CD4-positive, alpha-beta T cell (primary cell): ENCODE data around the gene CAPN7. TPM values are rescaled to one million over a fixed set of nuclear protein-coding genes. Genes with fewer than 3 reads are reported as not detected.

Source experiments
- ATAC-seq: fragments of 200-7000 bp; cut with Tn5 transposase; one replicate; pipeline ENCODE4 v1.10.0; 2022; ENCODE audit warnings: mild to moderate bottlenecking; ENCODE audit not compliant: poor library complexity
- CTCF ChIA-PET: fragments of 350-600 bp; sonication (Branson Sonifier 250); formaldehyde crosslinking; loops from one replicate; lab custom pipeline; 2021; ENCODE audit warnings: antibody characterized with exemption, inconsistent platforms; lab: Charles Lee
- POLR2A ChIA-PET: fragments of 350-600 bp; sonication (Branson Sonifier 250); formaldehyde crosslinking; loops from one replicate; lab custom pipeline; 2021; ENCODE audit warnings: antibody characterized with exemption, inconsistent platforms; lab: Charles Lee
- DNase-seq, 14 experiments: peaks; one replicate each; pipeline ENCODE4 v3.0.0-alpha.2; 2013 to 2020; ENCODE audit warnings: mixed read lengths in 2 of 14
- H3K27ac ChIP-seq, 2 donors: one replicate each; pipeline versions ENCODE4 v1.5.1 to v1.7.0; 2013; ENCODE audit warnings: low read length in 2 of 2, low read depth in 1 of 2, mild to moderate bottlenecking in 1 of 2
- H3K27me3 ChIP-seq, 2 experiments: 1 replicate in 1 of 2; 2 replicates in 1 of 2; pipeline versions ENCODE4 v1.6.1 to v1.7.0; 2013; ENCODE audit warnings: low read length in 2 of 2, control low read depth in 1 of 2, mild to moderate bottlenecking in 1 of 2, moderate library complexity in 1 of 2; ENCODE audit not compliant: insufficient read depth in 2 of 2, control insufficient read depth in 1 of 2
- H3K36me3 ChIP-seq: one replicate; pipeline ENCODE4 v1.6.1; 2013; ENCODE audit warnings: low read length, control low read depth; ENCODE audit not compliant: insufficient read depth
- H3K4me1 ChIP-seq: one replicate; pipeline ENCODE4 v1.6.1; 2013; ENCODE audit warnings: low read length, control low read depth; ENCODE audit not compliant: insufficient read depth
- H3K4me3 ChIP-seq: one replicate; pipeline ENCODE4 v1.5.1; 2013; ENCODE audit warnings: mild to moderate bottlenecking, low read length, moderate library complexity
- H3K9me3 ChIP-seq, 2 experiments: 1 replicate in 1 of 2; 2 replicates in 1 of 2; pipeline versions ENCODE4 v1.6.1 to v1.7.0; 2013; ENCODE audit warnings: low read length in 2 of 2, mild to moderate bottlenecking in 2 of 2, control low read depth in 1 of 2, moderate library complexity in 1 of 2; ENCODE audit not compliant: control insufficient read depth in 1 of 2, insufficient read depth in 1 of 2
- H3K27ac Mint-ChIP-seq: one replicate; pipeline ENCODE4 v1.8.0; 2020; ENCODE audit warnings: mixed read lengths
- H3K27me3 Mint-ChIP-seq: one replicate; pipeline ENCODE4 v1.8.0; 2021; ENCODE audit warnings: mixed read lengths
- H3K36me3 Mint-ChIP-seq: one replicate; pipeline ENCODE4 v1.8.0; 2021; ENCODE audit warnings: low read depth, mixed read lengths
- H3K4me1 Mint-ChIP-seq: one replicate; pipeline ENCODE4 v1.8.0; 2021; ENCODE audit warnings: low read depth, mixed read lengths
- H3K4me3 Mint-ChIP-seq: one replicate; pipeline ENCODE4 v1.8.0; 2020; ENCODE audit warnings: mild to moderate bottlenecking, mixed read lengths
- H3K9me3 Mint-ChIP-seq: one replicate; pipeline ENCODE4 v1.8.0; 2020; ENCODE audit warnings: mixed read lengths
- intact Hi-C, 2 experiments: fragments of 100-400 bp; cut with DNase I in 1 of 2; cut with micrococcal nuclease in 1 of 2; formaldehyde crosslinking; loops; one replicate each; pipeline versions ENCODE4 v1.15.1 to v1.9.0; 2023 to 2025; cut with DNase I, micrococcal nuclease
- total RNA-seq, 174 experiments: library from RNA in 2 of 174; stranded (reverse) in 2 of 174; gene quantifications; one replicate each; pipeline ENCODE4 v1.2.3 and lab custom pipeline; 2021 to 2026
- TF ChIP-seq, protein P1 (sequence below): fragments of 200-600 bp; IDR thresholded peaks from one replicate; pipeline ENCODE4 v1.8.0; 2022; ENCODE audit warnings: antibody characterized with exemption, mild to moderate bottlenecking

CAPN7 gene
- total RNA-seq, 2 experiments from 2014 or later, result 64.7 to 69.4 TPM

DNA sequence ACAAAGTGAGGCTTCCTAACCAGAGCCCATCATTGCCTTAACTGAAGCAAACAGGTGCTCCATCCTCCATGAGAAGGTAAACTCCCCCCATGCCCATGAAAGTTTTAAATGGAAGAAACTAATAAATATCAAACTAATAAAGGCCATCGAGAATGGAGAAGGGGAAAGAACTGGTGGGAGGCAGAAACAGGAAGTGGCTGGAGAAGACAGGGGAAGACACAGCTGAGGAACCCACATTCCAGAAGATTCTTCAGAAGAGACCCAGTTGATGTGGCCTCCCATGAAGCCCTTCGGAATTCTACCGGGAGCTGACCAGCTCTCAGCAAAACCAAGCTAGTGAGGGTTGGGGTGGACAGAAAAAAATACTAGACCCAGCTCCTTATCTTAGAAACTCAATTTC lies 84.7 kb downstream of the CAPN7 start:
- H3K27me3 ChIP-seq, result no peaks in the 10 kb centered on the region
- CTCF ChIA-PET, result interaction anchor here (0.9 to 2.0 kb wide), 3 partner anchors 23 to 115 kb away, joined by 3 to 9 read pairs (median 3); partner anchors contain the start of gene SH3BP5
- peaks cover 33% of the 10 kb centered on the region for H3K36me3 ChIP-seq
- Mint-ChIP-seq H3K36me3 (peaks cover 19% of the 10 kb centered on the region), H3K27ac (peak overlapping the region; percentile 94), H3K4me3 (no peak overlapping the region), H3K4me1 (peaks cover 95% of the 10 kb centered on the region), H3K9me3 (no peaks in the 10 kb centered on the region), H3K27me3 (no peaks in the 10 kb centered on the region)
- intact Hi-C loops, result no loop called here
- no peaks in the 10 kb centered on the region for H3K9me3 ChIP-seq
- ATAC-seq (no peak), DNase-seq (no peak)
- POLR2A ChIA-PET, result interaction anchor here (0.7 to 3.5 kb wide), 9 partner anchors 10 to 41 kb away, joined by 4 to 15 read pairs (median 10); partner anchors contain the start of gene SH3BP5
- TF ChIP-seq, protein P1, sequence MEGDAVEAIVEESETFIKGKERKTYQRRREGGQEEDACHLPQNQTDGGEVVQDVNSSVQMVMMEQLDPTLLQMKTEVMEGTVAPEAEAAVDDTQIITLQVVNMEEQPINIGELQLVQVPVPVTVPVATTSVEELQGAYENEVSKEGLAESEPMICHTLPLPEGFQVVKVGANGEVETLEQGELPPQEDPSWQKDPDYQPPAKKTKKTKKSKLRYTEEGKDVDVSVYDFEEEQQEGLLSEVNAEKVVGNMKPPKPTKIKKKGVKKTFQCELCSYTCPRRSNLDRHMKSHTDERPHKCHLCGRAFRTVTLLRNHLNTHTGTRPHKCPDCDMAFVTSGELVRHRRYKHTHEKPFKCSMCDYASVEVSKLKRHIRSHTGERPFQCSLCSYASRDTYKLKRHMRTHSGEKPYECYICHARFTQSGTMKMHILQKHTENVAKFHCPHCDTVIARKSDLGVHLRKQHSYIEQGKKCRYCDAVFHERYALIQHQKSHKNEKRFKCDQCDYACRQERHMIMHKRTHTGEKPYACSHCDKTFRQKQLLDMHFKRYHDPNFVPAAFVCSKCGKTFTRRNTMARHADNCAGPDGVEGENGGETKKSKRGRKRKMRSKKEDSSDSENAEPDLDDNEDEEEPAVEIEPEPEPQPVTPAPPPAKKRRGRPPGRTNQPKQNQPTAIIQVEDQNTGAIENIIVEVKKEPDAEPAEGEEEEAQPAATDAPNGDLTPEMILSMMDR, result no peak
- H3K4me1 ChIP-seq, result peaks cover 92% of the 10 kb centered on the region
- peak overlapping the region; percentile 46 to 71 for H3K27ac ChIP-seq
- H3K4me3 ChIP-seq, result no peak overlapping the region

- Mint-ChIP-seq H3K36me3 (peaks cover 14% of the 10 kb centered on the region), H3K4me3 (peak overlapping the region; percentile 81), H3K27ac (peak overlapping the region; percentile 94), H3K27me3 (no peaks in the 10 kb centered on the region), H3K4me1 (peaks cover 96% of the 10 kb centered on the region), H3K9me3 (no peaks in the 10 kb centered on the region)
- Histone ChIP-seq H3K36me3 (peaks cover 24% of the 10 kb centered on the region), H3K27me3 (no peaks in the 10 kb centered on the region), H3K27ac (peak overlapping the region; percentile 46 to 71), H3K4me1 (peaks cover 89% of the 10 kb centered on the region), H3K9me3 (no peaks in the 10 kb centered on the region), H3K4me3 (peak overlapping the region; percentile 17)
- ChIA-PET POLR2A (interaction anchor here (0.7 to 3.5 kb wide), 17 partner anchors 8 to 56 kb away, joined by 3 to 15 read pairs (median 6); partner anchors contain the start of gene SH3BP5), CTCF (interaction anchor here (1.1 to 2.0 kb wide), 3 partner anchors 19 to 41 kb away, joined by 3 to 9 read pairs (median 6); partner anchors contain the start of gene SH3BP5)
- DNase-seq (peak; percentile 24 to 90 (median 54)), ATAC-seq (peak; percentile 90)
- TF ChIP-seq, protein P1, result no peak
- intact Hi-C loops, result loop anchor here (1.0 to 2.0 kb wide), 2 partner anchors 17 to 20 kb away; no protein-coding TSS in a partner anchor
Measured at GRCh38 chr3:15291589-15292541, 85.8 kb downstream of the CAPN7 start.

- peak in 1 of 14 experiments; percentile 39 for DNase-seq
- Histone ChIP-seq H3K36me3 (peaks cover 13% of the 10 kb centered on the region), H3K27ac (peak overlapping the region; percentile 46 to 71), H3K4me3 (no peak overlapping the region), H3K9me3 (no peaks in the 10 kb centered on the region), H3K4me1 (peaks cover 90% of the 10 kb centered on the region), H3K27me3 (no peaks in the 10 kb centered on the region)
- TF ChIP-seq, protein P1, result no peak
- intact Hi-C loops, result loop anchor here (1.0 to 2.0 kb wide), 2 partner anchors 16 to 21 kb away; no protein-coding TSS in a partner anchor
- no peaks in the 10 kb centered on the region for H3K27me3 Mint-ChIP-seq
- ChIA-PET CTCF (interaction anchor here (1.1 to 2.4 kb wide), 4 partner anchors 18 to 40 kb away, joined by 3 to 9 read pairs (median 6); partner anchors contain the start of gene SH3BP5), POLR2A (interaction anchor here (1.0 to 3.5 kb wide), 13 partner anchors 7 to 39 kb away, joined by 3 to 15 read pairs (median 7); partner anchors contain the start of gene SH3BP5)
- peak overlapping the region; percentile 94 for H3K27ac Mint-ChIP-seq
- peaks cover 95% of the 10 kb centered on the region for H3K4me1 Mint-ChIP-seq
- ATAC-seq, result no peak
- H3K36me3 Mint-ChIP-seq, result peaks cover 22% of the 10 kb centered on the region
- no peaks in the 10 kb centered on the region for H3K9me3 Mint-ChIP-seq
- H3K4me3 Mint-ChIP-seq, result no peak overlapping the region
Measured at GRCh38 chr3:15292765-15293522, 86.9 kb downstream of the CAPN7 start.
